Fibroblast of skin of left quadriceps (primary cell): ENCODE data around the gene BRD9.
"Not testable (repeated sequence)": the region's sequence is repeated elsewhere in the genome, so short reads cannot be mapped to it uniquely, and the experiment has no call there.

Experiments
- DNase-seq, 2 experiments: peaks; one replicate each; pipeline ENCODE4 v3.0.0-alpha.2; 2013; ENCODE audit warnings: low read depth in 2 of 2

Gene BRD9

GRCh38 chr5:878677-879076 lies 13.9 kb downstream of the BRD9 start:
- not testable (repeated sequence) for DNase-seq

DNA sequence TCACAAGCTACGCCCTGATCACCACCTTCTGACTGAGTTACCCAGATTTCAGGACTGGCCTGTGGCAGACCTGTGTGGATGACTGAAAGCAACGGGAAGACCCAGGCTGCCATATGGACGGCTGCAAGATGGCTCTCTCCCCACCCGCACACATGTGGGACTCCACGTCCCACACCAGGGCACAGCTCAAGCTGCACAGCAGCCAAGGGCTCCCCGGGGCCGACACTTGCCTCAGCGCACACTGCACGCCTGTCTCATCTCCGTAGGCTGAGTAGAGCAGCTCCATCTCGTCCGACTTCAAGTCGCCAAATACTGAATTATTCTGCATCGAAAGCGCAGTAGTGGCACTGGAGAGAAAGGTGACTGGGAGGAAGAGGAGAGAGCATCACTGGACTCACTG lies 14.5 kb downstream of the BRD9 start:
- DNase-seq = no peak

DNA sequence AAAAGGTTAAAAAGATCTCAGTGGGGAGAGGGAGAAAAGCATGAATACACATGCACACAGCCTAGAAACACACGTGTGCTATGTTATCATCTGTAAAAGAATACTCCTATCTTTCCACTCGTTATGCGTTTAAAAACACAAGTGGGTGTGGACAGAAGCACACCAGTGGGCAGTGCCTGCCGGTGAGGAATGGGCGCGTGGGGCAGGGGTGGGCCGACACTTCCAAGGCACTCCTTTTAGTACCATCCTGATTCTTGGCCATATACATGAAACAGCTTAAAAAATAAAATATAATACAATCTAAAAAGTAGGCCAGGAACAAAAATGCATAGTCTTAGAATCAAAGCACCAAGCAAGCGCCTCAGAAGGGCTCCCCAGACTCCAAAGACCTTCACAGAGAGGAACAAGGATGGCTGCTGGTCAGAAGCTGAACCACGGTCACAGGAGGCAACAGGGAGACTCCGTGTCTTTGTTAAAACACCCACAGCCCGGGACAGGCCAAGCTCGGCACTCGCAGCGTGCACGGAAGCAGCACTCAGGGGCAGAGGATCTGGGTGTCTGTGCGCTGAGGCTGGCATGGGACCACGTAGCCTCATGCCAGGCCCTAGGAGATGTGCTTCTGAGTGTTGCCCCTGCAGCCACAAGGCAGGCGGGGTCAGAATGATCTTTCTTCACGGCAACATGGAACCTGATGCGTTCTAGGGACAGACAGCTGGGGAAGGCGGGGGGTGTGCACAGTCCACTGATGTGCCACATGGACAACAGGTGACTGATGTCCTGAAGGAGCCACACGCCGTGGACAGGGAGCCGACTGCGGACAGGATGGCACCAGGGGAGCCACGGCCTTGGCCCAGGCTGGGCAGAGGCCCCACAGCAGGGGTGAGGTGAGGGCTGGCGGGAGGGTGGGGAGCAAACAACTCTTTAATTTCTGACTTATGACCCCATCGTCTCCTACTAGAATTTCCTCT lies 15.9 kb downstream of the BRD9 start:
- no peak for DNase-seq

GRCh38 chr5:875931-876330 lies 16.7 kb downstream of the BRD9 start:
- DNase-seq = no peak

DNA sequence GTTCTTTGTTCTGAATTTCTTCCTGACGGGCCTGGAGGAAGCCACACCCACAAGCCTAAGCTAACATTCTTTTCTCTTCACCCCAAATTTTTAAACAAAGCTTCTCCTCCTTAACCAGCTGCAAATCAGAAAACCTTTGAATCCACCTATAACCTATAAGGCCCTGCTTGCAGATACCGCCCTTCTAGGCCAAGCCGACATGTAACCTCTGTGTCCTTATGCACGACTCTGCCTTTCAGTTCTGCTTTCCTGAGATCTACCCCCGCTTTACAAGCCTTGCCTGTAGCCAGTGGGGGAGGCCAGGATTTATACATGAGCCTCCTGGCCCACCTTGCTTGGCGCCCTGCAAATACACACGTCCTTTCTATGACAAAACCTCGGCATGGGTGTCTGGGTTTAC lies 19.3 kb downstream of the BRD9 start:
- no peak for DNase-seq

DNA sequence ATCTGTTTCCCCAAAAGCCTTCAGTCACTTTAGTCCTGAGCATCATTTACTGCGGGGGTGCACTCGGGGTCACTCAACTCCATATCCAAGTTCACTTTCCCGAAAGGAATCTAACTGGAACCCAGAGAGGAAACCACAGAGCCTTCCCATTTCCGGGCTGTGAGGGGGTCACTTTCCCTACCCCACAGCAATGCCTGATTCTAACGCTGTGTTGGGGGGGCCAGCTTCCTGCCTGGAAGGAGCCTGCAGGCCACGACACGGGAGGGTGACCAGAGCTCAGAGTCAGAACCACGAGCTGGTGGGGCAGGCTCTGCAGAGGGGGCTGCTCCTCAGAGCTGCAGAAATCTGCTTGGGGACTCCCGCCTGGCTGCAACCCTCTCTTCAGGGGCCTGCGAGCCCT lies 20.3 kb downstream of the BRD9 start:
- no peak for DNase-seq

DNA sequence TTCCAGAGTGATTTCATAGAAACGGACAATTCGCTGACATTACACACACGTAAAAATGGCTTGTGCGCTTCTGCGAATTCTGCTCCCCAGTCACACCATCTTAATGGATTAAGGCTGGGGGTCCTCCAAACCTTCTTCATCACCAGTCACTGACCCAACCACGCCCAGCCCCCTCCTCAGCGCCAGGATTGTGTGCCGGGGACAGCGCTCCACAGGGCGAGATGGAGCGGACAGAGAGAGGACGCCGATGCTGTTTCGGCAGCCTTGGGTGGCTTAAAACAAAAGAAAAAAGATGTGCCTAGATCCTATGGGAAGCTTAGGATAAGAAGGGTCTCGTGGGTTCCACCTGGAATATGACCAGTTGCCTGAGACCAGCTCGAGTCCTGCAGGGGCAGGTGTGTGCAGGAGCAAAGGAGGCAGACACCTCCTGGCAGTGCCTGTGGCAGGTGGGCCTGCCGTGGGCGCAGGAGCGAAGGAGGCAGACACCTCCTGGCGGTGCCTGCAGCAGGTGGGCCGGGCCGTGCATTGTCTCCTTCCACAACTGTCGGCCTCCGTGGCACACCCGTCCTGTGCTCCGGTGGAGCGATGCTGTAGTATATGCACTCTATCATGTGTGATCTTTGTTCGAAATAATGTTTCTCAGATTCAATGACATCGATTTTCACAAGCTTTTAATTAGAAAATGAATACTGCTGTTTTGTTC lies 20.9 kb downstream of the BRD9 start:
- no peak for DNase-seq

GRCh38 chr5:870956-871355 lies 21.6 kb downstream of the BRD9 start:
- no peak for DNase-seq

DNA sequence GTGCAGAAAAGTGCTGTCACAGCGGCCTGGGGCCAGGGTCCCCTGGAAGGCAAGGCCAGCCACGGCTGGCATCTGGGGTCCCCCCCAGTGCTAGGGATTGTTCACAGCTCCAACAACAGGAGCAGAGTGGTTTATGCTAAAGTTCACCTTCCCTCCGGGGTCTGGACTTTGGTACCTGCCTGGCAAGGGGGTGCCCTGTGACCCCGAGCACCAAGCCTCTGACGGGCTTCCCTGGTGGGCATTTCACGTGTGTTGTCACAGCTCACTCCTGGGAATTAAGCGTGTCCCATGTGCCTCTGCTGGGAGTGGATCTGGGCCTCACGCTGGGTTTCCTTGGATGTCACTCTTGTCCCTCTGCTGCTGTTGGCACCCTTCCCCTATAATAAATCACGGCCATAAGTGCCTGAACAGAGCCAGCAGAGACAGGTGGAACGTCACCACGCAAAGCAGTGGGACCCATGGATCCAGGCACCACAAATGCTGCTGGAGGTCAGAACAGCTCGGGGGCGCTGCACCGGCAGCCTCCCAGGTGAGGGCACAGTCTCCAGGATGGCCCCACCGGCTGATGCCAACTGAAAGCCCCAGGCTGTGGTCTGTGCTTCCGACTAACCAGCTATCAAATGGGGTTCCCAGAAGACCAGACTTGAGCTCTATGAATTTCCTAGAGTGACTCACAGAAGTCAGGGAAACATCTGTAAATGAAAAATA lies 24.0 kb downstream of the BRD9 start:
- DNase-seq = no peak

DNA sequence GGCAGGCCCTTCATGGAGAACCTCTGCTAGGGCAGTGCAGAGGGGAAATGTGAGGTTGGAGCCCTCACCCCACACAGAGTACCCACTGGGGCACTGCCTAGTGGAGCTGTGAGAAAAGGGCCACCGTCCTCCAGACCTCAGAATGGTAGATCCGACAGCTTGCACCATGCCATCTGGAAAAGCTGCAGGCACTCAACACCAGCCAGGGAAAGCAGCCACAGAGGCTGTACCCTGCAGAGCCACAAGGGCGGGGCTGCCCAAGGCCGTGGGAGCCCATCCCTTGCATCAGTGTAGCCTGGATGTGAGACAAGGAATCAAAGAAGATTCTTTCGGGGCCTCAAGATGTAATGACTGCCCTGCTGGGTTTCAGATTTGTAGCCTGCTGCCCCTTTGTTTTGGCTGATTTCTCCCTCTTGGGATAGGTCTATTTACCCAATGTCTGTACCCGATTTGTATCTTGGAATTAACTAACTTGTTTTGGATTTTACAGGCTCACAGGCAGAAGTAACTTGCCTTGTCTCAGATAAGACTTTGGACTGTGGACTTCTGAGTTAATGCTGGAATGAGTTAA lies 25.2 kb downstream of the BRD9 start:
- DNase-seq = no peak

GRCh38 chr5:865771-866170 lies 26.8 kb downstream of the BRD9 start:
- DNase-seq = no peak

- no peak for DNase-seq
Observed at GRCh38 chr5:865168-865521, 27.5 kb downstream of the BRD9 start.

GRCh38 chr5:864492-865167 lies 28.0 kb downstream of the BRD9 start:
- no peak for DNase-seq

GRCh38 chr5:863244-863805 lies 29.3 kb downstream of the BRD9 start:
- DNase-seq = no peak

GRCh38 chr5:862367-863243 lies 30.0 kb downstream of the BRD9 start:
- DNase-seq = no peak

- no peak for DNase-seq
Observed at GRCh38 chr5:861442-862366, 30.9 kb downstream of the BRD9 start.

DNA sequence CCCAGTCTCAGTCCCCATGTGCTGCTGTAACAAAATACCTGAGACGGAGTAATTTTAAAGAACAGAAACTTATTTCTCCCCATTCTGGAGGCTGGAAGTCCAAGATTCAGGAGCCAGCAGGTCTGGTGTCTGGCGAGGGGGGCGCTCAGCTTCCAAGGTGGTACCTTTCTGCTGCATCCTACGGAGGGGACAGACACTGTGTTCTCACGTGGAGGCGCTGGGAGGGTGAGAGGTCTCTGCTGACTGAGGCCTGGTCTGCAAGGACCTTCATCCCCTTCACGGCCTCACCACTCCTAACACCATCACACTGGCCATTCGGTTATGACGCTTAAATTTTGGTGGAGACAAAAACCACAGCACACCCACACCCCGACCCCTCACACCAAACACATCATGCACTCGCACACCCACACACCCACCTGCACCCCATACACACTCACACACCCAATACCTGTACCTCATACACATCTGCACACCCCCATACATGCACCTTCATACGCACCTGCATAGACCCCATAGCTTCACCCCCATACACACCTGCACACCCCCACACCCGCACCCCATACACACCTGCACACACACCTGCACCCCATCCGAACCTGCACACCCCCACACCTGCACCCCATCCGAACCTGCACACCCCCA lies 32.0 kb downstream of the BRD9 start:
- no peak for DNase-seq

GRCh38 chr5:859798-860296 lies 32.8 kb downstream of the BRD9 start:
- no peak for DNase-seq
